Measurements from ENCODE around the gene FOXP1. TPM values are rescaled to one million over a fixed set of nuclear protein-coding genes. Genes with fewer than 3 reads are reported as not detected.

Gene FOXP1
- total and polyA plus RNA-seq, 12 donors, result 7.6 to 42.7 (median 24.3) TPM

- peaks cover 0 to 11% of the 10 kb centered on the region in 2 donors for H3K4me1 ChIP-seq (replicated peaks in 1 of 2)
Observed at GRCh38 chr3:71380096-71380495, 203.4 kb downstream of the FOXP1 start.

GRCh38 chr3:71378509-71378908, 205.0 kb downstream of the FOXP1 start:
- no peak overlapping the region for H3K27ac ChIP-seq
- H3K36me3 ChIP-seq (replicated peaks in 1 of 2), result no peaks in the 10 kb centered on the region
- intact Hi-C loops (cut with DNase I), result no loop called here
- no peaks in the 10 kb centered on the region for H3K9me3 ChIP-seq (replicated peaks in 1 of 3)
- H3K4me3 ChIP-seq, result no peak overlapping the region
- no peaks in the 10 kb centered on the region for H3K27me3 ChIP-seq
- DNase-seq, result no peak
- H3K4me1 ChIP-seq (replicated peaks in 1 of 2), result no peaks in the 10 kb centered on the region
- WGBS, 4 donors, result 96 to 98% (median 97%) methylated on average over 1 of the region's 1 CpG
- TF ChIP-seq CTCF (IDR thresholded peaks at IDR 0.05) (no peak), POLR2A (IDR thresholded peaks at IDR 0.05) (no peak)

More at GRCh38 chr3:71380096-71380495, 203.4 kb downstream of the FOXP1 start:
- Histone ChIP-seq H3K36me3 (replicated peaks in 1 of 2) (no peaks in the 10 kb centered on the region), H3K27ac (no peak overlapping the region), H3K27me3 (no peaks in the 10 kb centered on the region), H3K9me3 (replicated peaks in 1 of 3) (no peaks in the 10 kb centered on the region), H3K4me3 (no peak overlapping the region)
- TF ChIP-seq POLR2A (IDR thresholded peaks at IDR 0.05) (no peak), CTCF (IDR thresholded peaks at IDR 0.05) (no peak)
- WGBS, 4 donors, result 83 to 97% (median 91%) methylated on average over 3 of the region's 3 CpGs
- DNase-seq, result no peak
- intact Hi-C loops (cut with DNase I), result no loop called here

- intact Hi-C loops (cut with DNase I), result no loop called here
- Histone ChIP-seq H3K4me1 (replicated peaks in 1 of 2) (no peaks in the 10 kb centered on the region), H3K4me3 (no peak overlapping the region), H3K36me3 (replicated peaks in 1 of 2) (no peaks in the 10 kb centered on the region), H3K27me3 (no peaks in the 10 kb centered on the region), H3K27ac (no peak overlapping the region), H3K9me3 (replicated peaks in 1 of 3) (no peaks in the 10 kb centered on the region)
- TF ChIP-seq POLR2A (IDR thresholded peaks at IDR 0.05) (no peak), CTCF (IDR thresholded peaks at IDR 0.05) (no peak)
- WGBS, 4 donors, result 83 to 98% (median 90%) methylated on average over 4 of the region's 4 CpGs
- no peak for DNase-seq
Observed at GRCh38 chr3:71376911-71377310, 206.6 kb downstream of the FOXP1 start.

GRCh38 chr3:71376503-71376902, 207.0 kb downstream of the FOXP1 start:
- no peak for DNase-seq
- H3K27me3 ChIP-seq, result no peaks in the 10 kb centered on the region
- no peaks in the 10 kb centered on the region for H3K4me1 ChIP-seq (replicated peaks in 1 of 2)
- intact Hi-C loops (cut with DNase I), result no loop called here
- H3K9me3 ChIP-seq (replicated peaks in 1 of 3), result no peaks in the 10 kb centered on the region
- H3K36me3 ChIP-seq (replicated peaks in 1 of 2), result no peaks in the 10 kb centered on the region
- no peak overlapping the region for H3K4me3 ChIP-seq
- H3K27ac ChIP-seq, result no peak overlapping the region
- WGBS, 4 donors, result 86 to 88% (median 87%) methylated on average over 5 of the region's 5 CpGs
- no peak for TF ChIP-seq CTCF (IDR thresholded peaks at IDR 0.05)
- no peak for TF ChIP-seq POLR2A (IDR thresholded peaks at IDR 0.05)

All from adrenal gland (tissue), 12 donors.